HepG2 (cell line): Measurements from ENCODE around the gene NFXL1. TPM values are rescaled to one million over a fixed set of nuclear protein-coding genes. Genes with fewer than 3 reads are reported as not detected.

ENCODE experiments used
- ATAC-seq: fragments of 200-7000 bp; cut with Tn5 transposase; 3 replicates; pipeline ENCODE4 v1.9.1; 2020; ENCODE audit warnings: mild to moderate bottlenecking, moderate library complexity
- BruUV-seq: library from RNA; stranded (reverse); fragments of 400-500 nt; replicated peaks from 2 replicates; lab custom pipeline; 2021; lab: Mats Ljungman, UMichigan
- CTCF ChIA-PET: fragments of 300-600 bp; formaldehyde crosslinking; extraction: SDS; loops from one replicate; lab custom pipeline; 2021; ENCODE audit warnings: low total read pairs, inconsistent platforms, low intra/inter-chr PET ratio; lab: Yijun Ruan, JAX
- POLR2A ChIA-PET: fragments of 350-600 bp; sonication (Branson Sonifier 250); formaldehyde crosslinking; loops from one replicate; lab custom pipeline; 2020; ENCODE audit warnings: antibody characterized with exemption, inconsistent platforms; lab: Yijun Ruan, JAX
- DNase-seq: peaks from one replicate; pipeline ENCODE4 v3.0.0-alpha.2; 2015; ENCODE audit warnings: low spot score
- FAIRE-seq: peaks from 3 replicates; lab custom pipeline; 2011; peaks lifted over from hg19 to GRCh38; lab: Jason Lieb, UNC
- H2AFZ ChIP-seq: one replicate; pipeline ENCODE4 v1.6.1; 2011; ENCODE audit warnings: low read length, inconsistent platforms
- H3K27ac ChIP-seq: fragments of 300-600 bp; 3 replicates; pipeline ENCODE4 v1.8.0; 2011; ENCODE audit warnings: mixed run types, mild to moderate bottlenecking, mixed read lengths, low read length, inconsistent platforms; ENCODE audit not compliant: insufficient read depth; ENCODE audit errors: extremely low read length
- H3K27me3 ChIP-seq, 2 experiments: fragments of 200-600 bp in 1 of 2; 2 replicates in 1 of 2; 3 replicates in 1 of 2; pipeline versions ENCODE4 v1.6.0 to v1.8.0; 2011; ENCODE audit warnings: low read length in 2 of 2, mild to moderate bottlenecking in 2 of 2, moderate library complexity in 2 of 2, inconsistent platforms in 1 of 2; ENCODE audit not compliant: insufficient read depth in 2 of 2, control insufficient read depth in 1 of 2
- H3K36me3 ChIP-seq, 2 experiments: fragments of 200-600 bp in 1 of 2; replicated peaks in 1 of 2; 2 replicates in 1 of 2; 3 replicates in 1 of 2; pipeline versions ENCODE4 v1.5.1 to v1.8.0; 2011; ENCODE audit warnings: low read length in 2 of 2, inconsistent platforms in 1 of 2; ENCODE audit not compliant: insufficient read depth in 2 of 2, control insufficient read depth in 1 of 2
- H3K4me1 ChIP-seq: 2 replicates; pipeline ENCODE4 v1.5.1; 2012; ENCODE audit warnings: low read length, inconsistent platforms; ENCODE audit not compliant: insufficient read depth
- H3K4me2 ChIP-seq: 2 replicates; pipeline ENCODE4 v1.6.0; 2011; ENCODE audit warnings: low read depth, low read length, inconsistent platforms
- H3K4me3 ChIP-seq, 3 experiments: fragments of 200-600 bp in 1 of 3; sonication (generic), shearing (Covaris generic) in 1 of 3; replicated peaks in 1 of 3; 2 replicates each; pipeline ENCODE4 v1.5.1; 2011 to 2016; ENCODE audit warnings: low read length in 3 of 3, inconsistent platforms in 2 of 3, low read depth in 2 of 3, mild to moderate bottlenecking in 2 of 3, control low read depth in 1 of 3, mixed read lengths in 1 of 3; ENCODE audit not compliant: insufficient read depth in 1 of 3
- H3K79me2 ChIP-seq: one replicate; pipeline ENCODE4 v1.6.1; 2011; ENCODE audit warnings: low read length, inconsistent platforms; ENCODE audit not compliant: insufficient read depth
- H3K9ac ChIP-seq: 2 replicates; pipeline ENCODE4 v1.6.0; 2011; ENCODE audit warnings: mild to moderate bottlenecking, low read depth, low read length, inconsistent platforms; ENCODE audit not compliant: insufficient read depth
- H3K9me3 ChIP-seq: 2 replicates; pipeline ENCODE4 v1.5.1; 2012; ENCODE audit warnings: mild to moderate bottlenecking, low read length
- H4K20me1 ChIP-seq: 2 replicates; pipeline ENCODE4 v1.6.0; 2011; ENCODE audit warnings: inconsistent platforms, mild to moderate bottlenecking, low read length, moderate library complexity; ENCODE audit not compliant: insufficient read depth
- ADNP ChIP-seq: sonication (generic); formaldehyde crosslinking; IDR thresholded peaks from 2 replicates; pipeline ENCODE4 v1.4.0; 2020; ENCODE audit warnings: missing genetic modification reagents
- HNRNPUL1 ChIP-seq: fragments of 200-400 bp; formaldehyde crosslinking; IDR thresholded peaks from 2 replicates; pipeline ENCODE4 v1.6.1; 2017; ENCODE audit warnings: low read depth, mild to moderate bottlenecking, low read length, moderate library complexity
- JDP2 ChIP-seq: sonication (generic); formaldehyde crosslinking; IDR thresholded peaks from 2 replicates; pipeline ENCODE4 v1.8.1; 2022; ENCODE audit warnings: missing genetic modification reagents, borderline replicate concordance
- PCBP1 ChIP-seq: fragments of 200-400 bp; formaldehyde crosslinking; IDR thresholded peaks from 2 replicates; pipeline ENCODE4 v1.6.1; 2017; ENCODE audit warnings: mild to moderate bottlenecking, low read depth, low read length, borderline replicate concordance
- TBP ChIP-seq: sonication (generic); formaldehyde crosslinking; IDR thresholded peaks from 2 replicates; pipeline ENCODE4 v1.5.0; 2020; ENCODE audit warnings: missing genetic modification reagents
- ZNF563 ChIP-seq: sonication (generic); formaldehyde crosslinking; IDR thresholded peaks from 2 replicates; pipeline ENCODE4 v1.8.0; 2022; ENCODE audit warnings: mild to moderate bottlenecking, moderate library complexity, missing genetic modification reagents
- ZNF652 ChIP-seq: IDR thresholded peaks from 2 replicates; pipeline ENCODE4 v1.6.1; 2016; ENCODE audit warnings: low read depth, borderline replicate concordance
- ZNF780A ChIP-seq: sonication (generic); formaldehyde crosslinking; IDR thresholded peaks from 2 replicates; pipeline ENCODE4 v1.8.0; 2022; ENCODE audit warnings: mild to moderate bottlenecking, missing genetic modification reagents, moderate library complexity
- WGBS: methylation state at CpG from one replicate; pipeline ENCODE4 v1.1.6; 2017; ENCODE audit warnings: low lambda C conversion rate; 5-methylcytosine and 5-hydroxymethylcytosine counted together
- in situ Hi-C: cut with HindIII; loops from 2 replicates; pipeline ENCODE4 v1.10.0; 2017; ENCODE audit warnings: low pct_unique_long_range_greater_than_20kb; ENCODE audit not compliant: extremely low pct_ligation_motif_present
- intact Hi-C: fragments of 100-400 bp; cut with micrococcal nuclease; formaldehyde crosslinking; loops from one replicate; pipeline ENCODE4 v1.10.0; 2022; ENCODE audit not compliant: unreplicated experiment
- polyA plus RNA-seq, 8 experiments: library from polyadenylated mRNA; depleted of rRNA in 3 of 8; stranded (reverse) in 7 of 8; unstranded in 1 of 8; fragments of >200 nt; fragmentation: Illumina TruSeq in 4 of 8; extraction: Trizol in 4 of 8; gene quantifications; 2 replicates each; pipeline versions ENCODE4 v1.2.1 to v1.2.3, GENCODE V29; 2011 to 2016; ENCODE audit warnings: low read depth in 4 of 8, missing spikeins in 1 of 8, mixed read lengths in 1 of 8; ENCODE audit not compliant: insufficient read depth in 1 of 8
- total RNA-seq, 5 experiments: library from RNA; depleted of rRNA; stranded (reverse); fragments of >200 nt; fragmentation: Illumina TruSeq; extraction: Trizol; gene quantifications; 2 replicates each; pipeline ENCODE4 v1.2.3, GENCODE V29; 2016; ENCODE audit warnings: low read depth in 1 of 5
- TF ChIP-seq, protein P1 (sequence below): sonication (generic); formaldehyde crosslinking; IDR thresholded peaks from 2 replicates; pipeline ENCODE4 v1.4.0; 2020; ENCODE audit warnings: low read depth, mild to moderate bottlenecking, missing genetic modification reagents
- TF ChIP-seq, protein P2 (sequence below): sonication (generic); formaldehyde crosslinking; IDR thresholded peaks from 2 replicates; pipeline ENCODE4 v1.8.0; 2022; ENCODE audit warnings: mild to moderate bottlenecking, missing genetic modification reagents, moderate library complexity
- TF ChIP-seq, protein P3 (sequence below): sonication (generic); formaldehyde crosslinking; IDR thresholded peaks from 2 replicates; pipeline ENCODE4 v1.4.0; 2020; ENCODE audit warnings: mild to moderate bottlenecking, missing genetic modification reagents
- TF ChIP-seq, protein P4 (sequence below): sonication (generic); formaldehyde crosslinking; IDR thresholded peaks from 2 replicates; pipeline ENCODE4 v1.4.0; 2020; ENCODE audit warnings: missing genetic modification reagents, borderline replicate concordance
- TF ChIP-seq, protein P5 (sequence below): sonication (generic); formaldehyde crosslinking; IDR thresholded peaks from 2 replicates; pipeline ENCODE4 v1.5.0; 2020; ENCODE audit warnings: missing genetic modification reagents, mild to moderate bottlenecking, borderline replicate concordance
- TF ChIP-seq, protein P6 (sequence below): IDR thresholded peaks from 2 replicates; pipeline ENCODE4 v1.6.1; 2016; ENCODE audit warnings: low read depth, borderline replicate concordance
- TF ChIP-seq, protein P7 (sequence below): sonication (generic); formaldehyde crosslinking; IDR thresholded peaks from 2 replicates; pipeline ENCODE4 v1.4.0; 2020; ENCODE audit warnings: missing genetic modification reagents; ENCODE audit errors: not compliant biosample characterization
- TF ChIP-seq, protein P8 (sequence below): sonication (generic); formaldehyde crosslinking; IDR thresholded peaks from 2 replicates; pipeline ENCODE4 v1.5.0; 2020; ENCODE audit warnings: mild to moderate bottlenecking, missing genetic modification reagents, moderate library complexity

NFXL1 gene
- total and polyA plus RNA-seq, 2 of the 13 experiments (the other 11 are each of a cell fraction or from before 2014, with no cell fraction given) = 12.0 to 18.6 TPM

DNA sequence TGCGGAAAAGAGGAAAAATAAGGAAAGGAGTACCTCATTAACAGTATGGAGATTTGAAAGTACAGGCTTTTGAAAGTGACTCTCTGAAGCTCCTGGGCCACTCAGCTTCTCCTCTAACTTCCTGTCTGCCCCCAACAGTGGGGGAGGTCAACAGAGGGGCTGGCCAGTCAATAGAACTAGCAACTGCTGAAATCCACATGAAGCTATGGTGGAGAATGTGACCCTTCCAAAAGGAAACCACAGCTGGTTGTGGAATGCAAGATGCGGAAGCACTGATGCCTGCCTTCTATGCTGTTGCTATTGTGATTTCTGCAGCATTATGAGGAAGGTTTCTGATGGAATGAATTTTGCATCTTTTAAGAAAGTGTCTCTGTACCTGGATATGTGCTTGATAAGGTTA is 78.9 kb downstream of the NFXL1 start:
- CTCF ChIA-PET = interaction anchor here (2.6 to 4.3 kb wide), 2 partner anchors 130 to 149 kb away, joined by 20 to 39 read pairs; no protein-coding TSS in a partner anchor
- no peak for FAIRE-seq
- no TSS peak for BruUV-seq
- TF ChIP-seq HNRNPUL1 (no peak), PCBP1 (no peak), TBP (no peak), JDP2 (CRISPR knock-in tag) (no peak), ZNF563 (no peak), ADNP (no peak), ZNF780A (CRISPR knock-in tag) (no peak), ZNF652 (CRISPR knock-in tag) (no peak)
- TF ChIP-seq, protein P1, sequence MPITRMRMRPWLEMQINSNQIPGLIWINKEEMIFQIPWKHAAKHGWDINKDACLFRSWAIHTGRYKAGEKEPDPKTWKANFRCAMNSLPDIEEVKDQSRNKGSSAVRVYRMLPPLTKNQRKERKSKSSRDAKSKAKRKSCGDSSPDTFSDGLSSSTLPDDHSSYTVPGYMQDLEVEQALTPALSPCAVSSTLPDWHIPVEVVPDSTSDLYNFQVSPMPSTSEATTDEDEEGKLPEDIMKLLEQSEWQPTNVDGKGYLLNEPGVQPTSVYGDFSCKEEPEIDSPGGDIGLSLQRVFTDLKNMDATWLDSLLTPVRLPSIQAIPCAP (CRISPR knock-in tag) = no peak
- TF ChIP-seq, protein P2, sequence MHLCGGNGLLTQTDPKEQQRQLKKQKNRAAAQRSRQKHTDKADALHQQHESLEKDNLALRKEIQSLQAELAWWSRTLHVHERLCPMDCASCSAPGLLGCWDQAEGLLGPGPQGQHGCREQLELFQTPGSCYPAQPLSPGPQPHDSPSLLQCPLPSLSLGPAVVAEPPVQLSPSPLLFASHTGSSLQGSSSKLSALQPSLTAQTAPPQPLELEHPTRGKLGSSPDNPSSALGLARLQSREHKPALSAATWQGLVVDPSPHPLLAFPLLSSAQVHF (CRISPR knock-in tag) = no peak
- TF ChIP-seq, protein P3, sequence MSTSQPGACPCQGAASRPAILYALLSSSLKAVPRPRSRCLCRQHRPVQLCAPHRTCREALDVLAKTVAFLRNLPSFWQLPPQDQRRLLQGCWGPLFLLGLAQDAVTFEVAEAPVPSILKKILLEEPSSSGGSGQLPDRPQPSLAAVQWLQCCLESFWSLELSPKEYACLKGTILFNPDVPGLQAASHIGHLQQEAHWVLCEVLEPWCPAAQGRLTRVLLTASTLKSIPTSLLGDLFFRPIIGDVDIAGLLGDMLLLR (CRISPR knock-in tag) = no peak
- TF ChIP-seq, protein P4, sequence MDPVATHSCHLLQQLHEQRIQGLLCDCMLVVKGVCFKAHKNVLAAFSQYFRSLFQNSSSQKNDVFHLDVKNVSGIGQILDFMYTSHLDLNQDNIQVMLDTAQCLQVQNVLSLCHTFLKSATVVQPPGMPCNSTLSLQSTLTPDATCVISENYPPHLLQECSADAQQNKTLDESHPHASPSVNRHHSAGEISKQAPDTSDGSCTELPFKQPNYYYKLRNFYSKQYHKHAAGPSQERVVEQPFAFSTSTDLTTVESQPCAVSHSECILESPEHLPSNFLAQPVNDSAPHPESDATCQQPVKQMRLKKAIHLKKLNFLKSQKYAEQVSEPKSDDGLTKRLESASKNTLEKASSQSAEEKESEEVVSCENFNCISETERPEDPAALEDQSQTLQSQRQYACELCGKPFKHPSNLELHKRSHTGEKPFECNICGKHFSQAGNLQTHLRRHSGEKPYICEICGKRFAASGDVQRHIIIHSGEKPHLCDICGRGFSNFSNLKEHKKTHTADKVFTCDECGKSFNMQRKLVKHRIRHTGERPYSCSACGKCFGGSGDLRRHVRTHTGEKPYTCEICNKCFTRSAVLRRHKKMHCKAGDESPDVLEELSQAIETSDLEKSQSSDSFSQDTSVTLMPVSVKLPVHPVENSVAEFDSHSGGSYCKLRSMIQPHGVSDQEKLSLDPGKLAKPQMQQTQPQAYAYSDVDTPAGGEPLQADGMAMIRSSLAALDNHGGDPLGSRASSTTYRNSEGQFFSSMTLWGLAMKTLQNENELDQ (CRISPR knock-in tag) = no peak
- TF ChIP-seq, protein P5, sequence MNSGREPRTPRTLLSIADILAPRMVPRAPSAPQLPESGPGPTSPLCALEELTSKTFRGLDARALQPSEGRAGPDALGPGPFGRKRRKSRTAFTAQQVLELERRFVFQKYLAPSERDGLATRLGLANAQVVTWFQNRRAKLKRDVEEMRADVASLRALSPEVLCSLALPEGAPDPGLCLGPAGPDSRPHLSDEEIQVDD = no peak
- TF ChIP-seq, protein P6, sequence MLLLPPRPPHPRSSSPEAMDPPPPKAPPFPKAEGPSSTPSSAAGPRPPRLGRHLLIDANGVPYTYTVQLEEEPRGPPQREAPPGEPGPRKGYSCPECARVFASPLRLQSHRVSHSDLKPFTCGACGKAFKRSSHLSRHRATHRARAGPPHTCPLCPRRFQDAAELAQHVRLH (CRISPR knock-in tag) = no peak
- TF ChIP-seq, protein P7, sequence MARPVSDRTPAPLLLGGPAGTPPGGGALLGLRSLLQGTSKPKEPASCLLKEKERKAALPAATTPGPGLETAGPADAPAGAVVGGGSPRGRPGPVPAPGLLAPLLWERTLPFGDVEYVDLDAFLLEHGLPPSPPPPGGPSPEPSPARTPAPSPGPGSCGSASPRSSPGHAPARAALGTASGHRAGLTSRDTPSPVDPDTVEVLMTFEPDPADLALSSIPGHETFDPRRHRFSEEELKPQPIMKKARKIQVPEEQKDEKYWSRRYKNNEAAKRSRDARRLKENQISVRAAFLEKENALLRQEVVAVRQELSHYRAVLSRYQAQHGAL (CRISPR knock-in tag) = no peak
- TF ChIP-seq, protein P8, sequence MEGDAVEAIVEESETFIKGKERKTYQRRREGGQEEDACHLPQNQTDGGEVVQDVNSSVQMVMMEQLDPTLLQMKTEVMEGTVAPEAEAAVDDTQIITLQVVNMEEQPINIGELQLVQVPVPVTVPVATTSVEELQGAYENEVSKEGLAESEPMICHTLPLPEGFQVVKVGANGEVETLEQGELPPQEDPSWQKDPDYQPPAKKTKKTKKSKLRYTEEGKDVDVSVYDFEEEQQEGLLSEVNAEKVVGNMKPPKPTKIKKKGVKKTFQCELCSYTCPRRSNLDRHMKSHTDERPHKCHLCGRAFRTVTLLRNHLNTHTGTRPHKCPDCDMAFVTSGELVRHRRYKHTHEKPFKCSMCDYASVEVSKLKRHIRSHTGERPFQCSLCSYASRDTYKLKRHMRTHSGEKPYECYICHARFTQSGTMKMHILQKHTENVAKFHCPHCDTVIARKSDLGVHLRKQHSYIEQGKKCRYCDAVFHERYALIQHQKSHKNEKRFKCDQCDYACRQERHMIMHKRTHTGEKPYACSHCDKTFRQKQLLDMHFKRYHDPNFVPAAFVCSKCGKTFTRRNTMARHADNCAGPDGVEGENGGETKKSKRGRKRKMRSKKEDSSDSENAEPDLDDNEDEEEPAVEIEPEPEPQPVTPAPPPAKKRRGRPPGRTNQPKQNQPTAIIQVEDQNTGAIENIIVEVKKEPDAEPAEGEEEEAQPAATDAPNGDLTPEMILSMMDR (CRISPR knock-in tag) = no peak

More for the DNA sequence above, 78.9 kb downstream of the NFXL1 start:
- Histone ChIP-seq H3K27ac (no peak overlapping the region), H3K4me3 (no peak overlapping the region), H3K4me2 (no peak overlapping the region), H2AFZ (no peak overlapping the region), H3K9ac (no peak overlapping the region), H3K36me3 (no peaks in the 10 kb centered on the region), H3K9me3 (peaks cover 6% of the 10 kb centered on the region; the same call in 1 of the 2 replicates), H3K27me3 (no peaks in the 10 kb centered on the region), H3K4me1 (peaks cover 22% of the 10 kb centered on the region), H4K20me1 (no peaks in the 10 kb centered on the region; the same call in 1 of the 2 replicates), H3K79me2 (no peaks in the 10 kb centered on the region)
- no peak for ATAC-seq
- no peak for DNase-seq
- POLR2A ChIA-PET = interaction anchor here (1.7 kb wide), 1 partner anchor 79 kb away, joined by 4 read pairs; the partner anchor contains the start of gene NFXL1
- intact Hi-C loops = loop anchor here (5.0 kb wide), 1 partner anchor 77 kb away; the partner anchor contains the start of gene NFXL1
- 96% methylated on average over 2 of the region's 2 CpGs for WGBS
- in situ Hi-C loops = loop anchor here (5.0 kb wide), 1 partner anchor 133 kb away; no protein-coding TSS in a partner anchor
